Glutamatergic neuron (in vitro differentiated cells): ENCODE measurements around the gene STRIP2. TPM values are rescaled to one million over a fixed set of nuclear protein-coding genes. Genes with fewer than 3 reads are reported as not detected.

Source experiments
- DNase-seq: peaks from one replicate; pipeline ENCODE4 v3.0.0; 2022
- H3K27ac Mint-ChIP-seq: one replicate; pipeline ENCODE4 v1.8.0; 2020; ENCODE audit warnings: mild to moderate bottlenecking, mixed read lengths, inconsistent platforms; ENCODE audit not compliant: unreplicated experiment
- H3K27me3 Mint-ChIP-seq: one replicate; pipeline ENCODE4 v1.8.0; 2020; ENCODE audit warnings: mild to moderate bottlenecking, moderate library complexity, mixed read lengths, inconsistent platforms; ENCODE audit not compliant: unreplicated experiment
- H3K36me3 Mint-ChIP-seq: one replicate; pipeline ENCODE4 v1.8.0; 2020; ENCODE audit warnings: mild to moderate bottlenecking, mixed read lengths, inconsistent platforms; ENCODE audit not compliant: unreplicated experiment
- H3K4me1 Mint-ChIP-seq: one replicate; pipeline ENCODE4 v1.8.0; 2020; ENCODE audit warnings: mild to moderate bottlenecking, low read depth, mixed read lengths, inconsistent platforms; ENCODE audit not compliant: unreplicated experiment
- H3K4me3 Mint-ChIP-seq: one replicate; pipeline ENCODE4 v1.8.0; 2020; ENCODE audit warnings: mild to moderate bottlenecking, mixed read lengths, inconsistent platforms; ENCODE audit not compliant: unreplicated experiment
- H3K9me3 Mint-ChIP-seq: one replicate; pipeline ENCODE4 v1.8.0; 2020; ENCODE audit warnings: mild to moderate bottlenecking, moderate library complexity, mixed read lengths, inconsistent platforms; ENCODE audit not compliant: unreplicated experiment
- CTCF ChIP-seq: fragments of 200-600 bp; sonication (generic); IDR thresholded peaks from one replicate; pipeline ENCODE4 v1.5.0; 2021; ENCODE audit not compliant: partially characterized antibody, unreplicated experiment
- total RNA-seq: library from RNA; stranded (reverse); fragmentation: NEBNext Ultra II Directional; extraction: Animal tissue kit (Norgen Biotek cat#: 25700); gene quantifications from one replicate; pipeline ENCODE4 v1.2.1, GENCODE V29; 2021; ENCODE audit not compliant: unreplicated experiment

The STRIP2 gene
- total RNA-seq, 1 donor from 2014 or later = 3.3 TPM

DNA sequence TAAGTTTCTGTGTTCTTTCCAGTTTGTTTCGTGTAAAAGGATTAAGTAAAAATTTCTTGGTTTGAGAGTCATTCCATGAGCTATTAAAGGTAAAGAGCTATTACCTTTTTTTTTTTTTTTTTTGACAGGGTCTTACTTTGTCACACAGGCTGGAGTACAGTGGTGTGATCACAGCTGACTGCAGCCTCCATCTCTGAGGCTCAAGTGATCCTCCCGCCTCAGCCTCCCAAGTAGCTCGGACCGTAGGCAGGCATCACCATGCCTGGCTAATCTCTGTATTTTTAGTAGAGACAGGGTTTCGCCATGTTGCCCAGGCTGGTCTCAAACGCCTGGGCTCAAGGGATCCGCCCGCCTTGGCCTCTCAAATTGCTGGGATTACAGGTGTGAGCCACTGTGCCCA, 69.5 kb downstream of the STRIP2 start:
- no peak for DNase-seq
- H3K4me1 Mint-ChIP-seq = peaks cover 5% of the 10 kb centered on the region
- peaks cover 9% of the 10 kb centered on the region for H3K27me3 Mint-ChIP-seq
- H3K36me3 Mint-ChIP-seq = no peaks in the 10 kb centered on the region
- peak overlapping the region; percentile 91 for H3K4me3 Mint-ChIP-seq
- H3K9me3 Mint-ChIP-seq = peaks cover 8% of the 10 kb centered on the region
- TF ChIP-seq CTCF = no peak
- H3K27ac Mint-ChIP-seq = no peak overlapping the region

GRCh38 chr7:129512192-129512591, 78.0 kb downstream of the STRIP2 start:
- DNase-seq = no peak
- no peaks in the 10 kb centered on the region for H3K9me3 Mint-ChIP-seq
- peaks cover 3% of the 10 kb centered on the region for H3K4me1 Mint-ChIP-seq
- H3K27me3 Mint-ChIP-seq = no peaks in the 10 kb centered on the region
- no peaks in the 10 kb centered on the region for H3K36me3 Mint-ChIP-seq
- no peak overlapping the region for H3K27ac Mint-ChIP-seq
- no peak for TF ChIP-seq CTCF
- no peak overlapping the region for H3K4me3 Mint-ChIP-seq

GRCh38 chr7:129513546-129513945, 79.3 kb downstream of the STRIP2 start:
- H3K4me1 Mint-ChIP-seq = peaks cover 3% of the 10 kb centered on the region
- no peak for TF ChIP-seq CTCF
- H3K27ac Mint-ChIP-seq = no peak overlapping the region
- no peaks in the 10 kb centered on the region for H3K27me3 Mint-ChIP-seq
- H3K4me3 Mint-ChIP-seq = no peak overlapping the region
- H3K9me3 Mint-ChIP-seq = peaks cover 2% of the 10 kb centered on the region
- H3K36me3 Mint-ChIP-seq = no peaks in the 10 kb centered on the region
- DNase-seq = no peak

GRCh38 chr7:129514683-129515082, 80.5 kb downstream of the STRIP2 start:
- H3K4me1 Mint-ChIP-seq = peaks cover 3% of the 10 kb centered on the region
- H3K27ac Mint-ChIP-seq = no peak overlapping the region
- TF ChIP-seq CTCF = no peak
- H3K9me3 Mint-ChIP-seq = peaks cover 2% of the 10 kb centered on the region
- no peaks in the 10 kb centered on the region for H3K36me3 Mint-ChIP-seq
- H3K27me3 Mint-ChIP-seq = no peaks in the 10 kb centered on the region
- H3K4me3 Mint-ChIP-seq = no peak overlapping the region
- no peak for DNase-seq

DNA sequence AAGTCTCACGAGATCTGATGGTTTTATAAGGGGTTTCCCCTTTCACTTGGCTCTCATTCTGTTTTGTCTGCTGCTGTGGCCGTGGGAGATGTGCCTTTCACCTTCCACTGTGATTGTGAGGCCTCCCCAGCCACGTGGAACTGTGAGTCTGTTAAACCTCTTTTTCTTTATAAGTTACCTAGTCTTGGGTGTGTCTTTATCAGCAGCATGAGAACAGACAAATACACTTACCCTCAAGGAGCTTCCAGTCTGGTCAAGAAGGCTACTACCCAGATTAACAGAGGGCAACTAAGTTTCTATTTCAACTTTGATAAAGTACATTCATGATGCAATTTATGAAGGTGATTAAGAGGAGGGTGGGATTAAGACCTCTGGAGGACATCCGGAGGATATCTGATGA, 81.1 kb downstream of the STRIP2 start:
- Mint-ChIP-seq H3K9me3 (peaks cover 2% of the 10 kb centered on the region), H3K27me3 (no peaks in the 10 kb centered on the region), H3K27ac (no peak overlapping the region), H3K36me3 (no peaks in the 10 kb centered on the region), H3K4me3 (no peak overlapping the region), H3K4me1 (peaks cover 3% of the 10 kb centered on the region)
- DNase-seq = no peak
- TF ChIP-seq CTCF = no peak
